Pons (tissue), 1 donor: ENCODE data around the gene ZFAND2B.

Experiments used
- DNase-seq: peaks from one replicate; pipeline ENCODE4 v3.0.0-alpha.2; 2016; ENCODE audit warnings: low spot score

Gene ZFAND2B

DNA sequence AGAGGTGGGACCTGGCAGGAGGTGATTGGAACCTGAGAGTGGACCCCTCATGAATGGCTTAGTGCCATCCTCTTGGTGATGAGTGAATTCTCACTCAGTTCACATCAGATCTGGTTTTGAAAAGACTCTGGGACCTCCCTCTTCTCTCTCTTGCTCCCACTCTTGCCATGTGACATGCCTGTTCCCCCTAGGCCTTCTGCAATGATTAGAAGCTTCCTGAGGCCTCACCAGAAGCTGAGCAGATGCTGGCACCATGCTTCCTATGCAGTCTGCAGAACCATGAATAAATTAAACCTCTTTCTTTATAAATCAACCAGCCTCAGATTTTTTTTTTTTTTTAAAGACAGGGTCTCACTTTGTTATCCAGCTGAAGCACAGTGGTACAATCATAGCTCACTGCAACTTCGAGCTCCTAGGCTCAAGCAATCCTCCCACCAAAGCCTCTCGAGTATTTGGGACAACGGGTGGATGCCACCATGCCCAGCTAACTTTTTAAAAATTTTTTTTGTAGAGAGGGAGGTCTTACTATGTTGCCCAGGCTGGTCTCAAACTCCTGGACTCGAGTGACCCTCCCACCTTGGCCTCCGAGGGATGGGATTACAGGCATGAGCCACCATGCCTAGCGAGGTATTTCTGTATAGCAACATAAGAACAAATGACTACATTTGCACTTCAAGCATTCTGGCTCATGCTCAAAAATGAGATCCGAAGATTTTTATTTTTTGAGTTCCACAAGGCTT is 2.0 kb upstream of the ZFAND2B start:
- no peak for DNase-seq

DNA sequence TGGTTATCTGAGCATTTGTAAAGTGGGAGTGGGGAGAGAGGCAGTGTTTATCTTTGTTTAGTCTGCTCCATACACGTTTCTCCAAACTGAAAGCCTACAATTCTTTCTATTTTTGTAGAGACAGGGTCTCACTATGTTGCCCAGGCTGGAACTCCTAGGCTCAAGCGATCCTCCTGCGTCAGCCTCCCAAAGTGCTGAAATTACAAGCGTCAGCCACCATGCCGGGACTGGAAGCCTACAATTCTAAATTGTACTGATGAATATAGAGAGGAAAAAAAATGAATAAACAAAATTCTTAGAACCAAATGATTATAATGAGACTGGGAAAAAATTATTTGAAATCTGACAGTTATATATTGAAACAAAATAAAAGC is 1.4 kb upstream of the ZFAND2B start:
- DNase-seq = no peak

GRCh38 chr2:219205981-219206327 is 628 bp upstream of the ZFAND2B start:
- DNase-seq = no peak

DNA sequence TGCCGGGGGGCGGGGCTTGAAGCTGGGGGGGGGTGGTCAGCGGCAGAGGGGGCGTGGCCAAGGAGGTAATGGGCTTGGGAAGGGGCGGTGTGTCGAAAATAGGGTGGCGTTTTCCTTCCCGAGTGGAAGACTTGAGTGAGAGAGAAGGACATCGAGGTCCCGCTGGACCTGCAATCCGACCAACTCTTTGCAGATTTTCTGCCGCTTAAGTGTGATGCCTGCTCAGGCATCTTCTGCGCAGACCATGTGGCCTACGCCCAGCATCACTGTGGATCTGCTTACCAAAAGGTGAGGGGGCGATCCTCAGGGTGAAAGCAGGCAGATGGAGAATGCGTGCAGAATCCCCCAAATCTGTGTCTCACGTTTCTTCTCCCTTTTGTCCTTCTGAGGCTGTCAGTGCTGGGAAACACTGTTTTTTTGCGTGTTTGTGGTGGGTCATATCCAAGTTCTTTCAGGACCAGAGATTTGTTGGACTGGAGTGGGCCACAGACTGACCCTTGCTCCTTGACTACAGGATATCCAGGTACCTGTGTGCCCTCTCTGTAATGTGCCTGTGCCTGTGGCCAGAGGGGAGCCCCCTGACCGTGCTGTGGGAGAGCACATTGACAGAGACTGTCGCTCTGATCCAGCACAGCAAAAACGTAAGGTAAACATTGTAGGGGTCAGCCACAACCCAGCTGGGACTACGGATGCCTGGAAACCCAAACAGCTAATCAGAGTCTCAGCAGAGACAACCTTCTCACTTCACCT is 727 bp downstream of the ZFAND2B start:
- peak; percentile 65 for DNase-seq

DNA sequence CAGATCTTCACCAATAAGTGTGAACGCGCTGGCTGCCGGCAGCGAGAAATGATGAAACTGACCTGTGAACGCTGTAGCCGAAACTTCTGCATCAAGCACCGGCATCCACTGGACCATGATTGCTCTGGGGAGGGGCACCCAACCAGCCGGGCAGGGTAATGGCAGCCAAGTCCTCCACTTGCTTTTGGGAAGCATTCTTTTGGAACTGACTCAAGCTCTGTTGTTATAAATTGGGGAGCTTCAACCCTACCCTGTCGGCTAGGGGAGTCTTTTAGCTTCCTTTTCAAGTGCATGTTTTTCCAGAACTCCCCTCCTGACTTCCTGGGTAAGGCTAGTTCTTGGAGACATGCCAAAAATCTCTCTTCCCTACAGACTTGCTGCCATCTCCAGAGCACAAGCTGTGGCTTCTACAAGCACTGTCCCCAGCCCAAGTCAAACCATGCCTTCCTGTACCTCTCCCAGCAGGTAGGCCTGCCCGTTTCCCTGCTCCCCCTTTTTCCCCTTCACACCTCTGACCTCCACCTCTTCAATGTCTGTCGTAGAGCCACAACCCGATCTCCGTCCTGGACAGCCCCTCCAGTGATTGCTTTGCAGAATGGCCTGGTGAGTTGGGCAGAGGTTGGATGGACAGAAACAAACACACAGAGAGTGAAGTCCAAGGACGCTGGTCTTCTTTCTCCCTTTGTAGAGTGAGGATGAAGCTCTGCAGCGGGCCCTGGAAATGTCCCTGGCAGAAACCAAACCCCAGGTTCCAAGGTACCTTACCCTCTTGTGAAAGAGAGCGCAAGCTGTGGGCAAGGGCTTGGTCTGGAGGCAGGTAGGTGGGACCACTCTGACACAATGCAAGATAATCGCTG is 1.5 kb downstream of the ZFAND2B start:
- DNase-seq = peak; percentile 28

DNA sequence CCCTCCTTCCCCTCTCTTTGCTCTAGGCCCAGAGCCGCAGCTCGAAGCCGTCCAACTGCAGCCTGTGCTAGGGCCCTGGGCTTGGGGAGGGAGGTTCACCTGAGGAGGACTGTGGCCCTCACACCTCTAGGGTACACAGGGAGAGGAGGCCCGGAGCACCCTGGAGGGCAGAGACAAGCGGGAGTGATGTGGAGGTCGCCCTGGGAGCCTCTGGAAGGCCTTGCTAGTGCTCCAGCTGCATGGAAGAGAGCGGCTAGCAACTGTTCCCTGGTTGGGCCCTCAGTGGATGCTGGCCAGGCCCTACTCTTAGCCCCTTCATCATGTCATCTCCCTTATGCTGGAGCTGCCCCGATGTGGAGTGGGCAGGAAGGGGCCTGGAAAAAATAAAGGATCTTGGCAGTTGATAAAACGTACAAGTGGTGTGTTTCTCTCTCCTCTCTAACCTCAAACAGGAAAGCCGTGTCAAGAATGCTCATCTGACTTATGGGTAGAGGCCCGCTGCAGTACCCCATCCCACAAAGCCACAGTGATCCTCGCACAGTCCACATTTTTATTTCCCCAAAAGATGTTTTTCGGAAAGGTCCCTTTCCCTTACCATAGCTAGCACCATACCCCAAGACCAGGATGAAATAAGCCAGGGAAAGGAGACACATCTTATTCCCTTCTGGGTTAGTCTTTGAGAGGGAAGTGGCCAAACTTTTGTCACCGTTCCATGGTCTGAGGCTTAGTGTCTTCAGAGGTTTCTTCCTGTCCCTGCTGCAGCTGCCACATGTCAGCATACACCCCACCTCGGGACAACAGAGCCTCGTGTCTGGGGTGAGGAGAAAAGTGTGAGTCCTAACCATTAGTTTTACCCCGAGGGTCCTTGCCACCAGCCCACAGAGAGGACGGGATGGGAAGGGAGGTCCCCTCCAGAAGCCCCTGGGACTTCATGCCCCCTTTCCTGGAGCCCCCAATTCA is 2.9 kb downstream of the ZFAND2B start:
- DNase-seq = no peak

- no peak for DNase-seq
Measured at GRCh38 chr2:219210196-219210885, 3.8 kb downstream of the ZFAND2B start.

- no peak for DNase-seq
Measured at GRCh38 chr2:219210886-219211362, 4.3 kb downstream of the ZFAND2B start.

DNA sequence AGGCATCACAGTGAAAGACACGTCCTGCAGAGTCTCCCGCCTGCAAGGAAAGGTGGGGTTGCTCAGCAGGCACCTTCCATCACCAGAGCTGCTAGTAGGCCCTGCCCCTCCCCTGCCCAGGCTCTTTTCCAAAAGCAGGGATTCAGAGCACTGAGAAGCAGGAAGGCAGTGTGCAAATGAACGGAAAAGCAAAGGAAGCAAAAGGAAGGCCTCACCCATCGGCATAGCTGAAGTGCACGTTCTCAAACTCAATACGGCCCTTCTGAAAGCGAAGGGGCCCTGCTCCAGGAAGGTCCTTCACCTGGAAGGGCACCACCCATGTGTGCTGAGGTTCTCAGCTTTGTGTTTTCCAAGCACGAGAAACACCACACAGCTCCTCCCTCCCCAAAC is 6.4 kb downstream of the ZFAND2B start:
- DNase-seq = no peak

DNA sequence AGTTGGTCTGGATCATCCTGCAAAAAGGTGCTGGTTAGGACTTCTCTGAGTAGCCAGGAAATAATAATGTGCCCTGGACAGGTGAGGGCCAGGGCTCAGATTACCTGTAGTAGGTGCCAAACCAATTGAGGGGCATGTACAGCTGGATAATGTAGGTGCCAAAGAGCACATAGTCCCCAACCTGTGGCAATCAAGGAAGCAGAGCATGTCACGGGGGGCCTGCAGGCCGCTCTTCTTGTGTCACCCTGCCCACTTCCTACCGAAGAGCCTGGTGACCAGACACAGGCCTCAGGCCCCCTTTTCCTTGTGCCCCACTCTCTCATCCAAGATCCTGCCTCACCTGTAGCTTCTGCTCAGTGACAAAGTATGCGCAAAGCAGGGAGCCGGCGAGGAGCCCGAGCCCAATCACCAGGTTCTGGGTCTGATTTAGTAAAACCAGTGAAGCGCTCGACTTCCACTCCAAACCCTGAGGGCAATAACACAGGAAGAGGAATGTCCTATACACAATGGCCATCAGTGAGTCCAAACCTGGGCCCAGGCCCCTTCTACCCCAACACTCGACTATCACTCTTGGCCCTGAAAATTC is 7.0 kb downstream of the ZFAND2B start:
- DNase-seq = no peak

DNA sequence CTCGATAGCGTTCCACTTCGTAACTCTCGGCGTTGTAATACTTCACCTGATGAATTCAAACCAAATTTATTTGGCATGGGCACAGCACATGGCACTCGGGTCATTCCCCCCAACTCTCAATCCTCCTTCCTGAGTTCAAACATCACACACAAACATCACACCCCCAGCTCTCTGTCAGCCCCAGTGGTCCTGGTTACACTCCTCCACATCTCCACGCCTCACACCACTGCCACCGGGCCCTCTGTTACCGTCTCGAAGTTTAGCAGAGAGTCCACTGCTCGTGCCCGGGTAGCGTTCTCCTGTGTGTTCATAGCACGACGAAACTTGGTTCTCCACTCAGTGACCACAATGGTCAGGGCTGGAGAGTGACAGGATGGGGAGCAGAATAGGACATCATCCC is 7.6 kb downstream of the ZFAND2B start:
- no peak for DNase-seq

GRCh38 chr2:219214786-219215185 is 8.2 kb downstream of the ZFAND2B start:
- DNase-seq = no peak

- no peak for DNase-seq
Measured at GRCh38 chr2:219215871-219216534, 9.4 kb downstream of the ZFAND2B start.

GRCh38 chr2:219216535-219216915 is 9.9 kb downstream of the ZFAND2B start:
- no peak for DNase-seq

GRCh38 chr2:219218217-219218731 is 11.7 kb downstream of the ZFAND2B start:
- no peak for DNase-seq

DNA sequence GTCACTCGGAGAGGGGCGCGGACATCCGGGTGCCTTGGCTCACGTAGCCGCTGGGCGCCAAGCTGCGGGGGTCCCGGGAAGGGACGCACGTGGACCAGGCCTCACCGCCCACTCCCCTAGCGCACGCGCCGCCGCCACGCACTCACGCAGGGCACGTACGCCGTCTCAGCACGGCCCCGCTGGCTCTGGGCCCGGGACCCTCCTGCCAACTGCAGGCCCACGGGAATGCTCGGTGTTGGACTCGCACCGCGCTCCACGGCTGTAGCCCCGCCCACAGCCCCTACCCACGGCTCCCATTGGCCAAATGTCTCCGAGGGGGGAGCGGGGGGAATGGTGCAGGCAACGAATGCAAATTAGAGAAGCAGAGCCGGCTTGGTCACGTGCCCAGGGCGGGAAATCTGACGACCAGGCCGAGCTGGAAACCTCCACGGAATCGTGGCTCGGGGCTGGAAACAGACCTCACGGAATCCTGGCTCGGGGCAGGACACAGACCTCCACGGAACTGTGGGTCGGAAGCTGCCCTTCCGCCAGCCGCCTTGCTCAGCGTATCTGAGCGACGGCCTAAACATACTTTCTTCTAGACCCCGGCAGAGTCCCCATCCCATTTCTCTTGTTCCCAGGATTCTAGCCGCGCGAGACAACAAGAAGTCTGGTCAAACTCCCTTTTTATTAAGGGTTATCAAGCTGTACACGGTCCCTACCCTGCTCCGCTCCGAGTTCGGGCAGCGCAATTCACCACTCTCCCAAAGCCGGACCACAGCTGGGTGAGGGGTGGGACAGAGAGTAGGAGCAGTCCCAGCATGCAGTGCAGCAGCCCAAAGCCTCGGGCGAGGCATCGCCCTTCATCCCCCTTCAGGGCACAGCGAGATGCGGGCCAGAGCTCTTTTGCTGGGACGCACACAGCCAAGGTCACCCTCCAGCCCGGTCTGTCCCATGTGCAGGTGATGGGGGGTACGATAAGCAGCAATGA is 12.4 kb downstream of the ZFAND2B start, which contains the start of gene ABCB6:
Gene ABCB6 (minus strand): TSS at position 227 of the 970 bp plus-strand sequence. CDS start 285 bp downstream, outside the sequence.
- DNase-seq = peak; percentile 93

GRCh38 chr2:219219784-219220532 is 13.4 kb downstream of the ZFAND2B start:
- no peak for DNase-seq
